ENCODE results near the gene TFF2.

TFF2 gene

DNA sequence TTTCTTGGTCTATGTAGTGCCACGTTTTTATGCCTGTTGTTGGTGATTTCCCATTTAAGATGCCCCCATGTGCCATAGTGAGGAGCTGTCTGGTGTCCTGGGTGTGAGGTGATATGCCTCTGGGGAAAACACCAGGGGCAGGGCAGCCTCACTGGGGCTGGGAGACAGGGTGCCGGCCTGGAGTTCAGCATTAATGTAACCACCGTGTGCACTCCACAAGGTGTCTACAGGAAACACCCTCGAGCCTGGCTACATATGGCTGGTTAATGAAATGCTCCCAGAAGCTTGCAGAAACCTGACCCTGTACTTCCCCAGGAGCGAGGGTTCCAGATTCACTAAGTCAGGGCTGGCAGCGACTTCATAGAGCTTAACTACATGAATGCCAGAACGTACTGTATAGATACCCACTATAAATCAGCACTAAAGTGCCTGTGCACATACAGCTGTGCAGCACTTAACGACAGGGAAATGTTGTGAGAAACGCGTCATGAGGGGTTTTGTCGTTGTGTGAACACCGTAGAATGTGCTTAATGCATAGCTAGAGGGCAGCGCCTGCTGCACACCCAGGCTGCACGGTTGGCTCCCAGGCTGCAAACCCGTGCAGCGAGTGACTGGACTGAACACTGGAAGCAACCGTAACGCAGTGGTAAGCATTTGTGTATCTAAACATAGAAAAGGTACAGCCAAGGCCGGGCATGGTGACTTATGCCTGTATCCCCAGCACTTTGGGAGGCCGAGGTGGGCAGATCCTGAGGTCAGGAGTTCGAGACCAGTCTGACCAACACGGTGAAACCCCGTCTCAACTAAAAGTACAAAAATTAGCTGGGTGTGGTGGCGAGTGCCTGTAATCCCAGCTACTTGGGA lies 10.4 kb downstream of the TFF2 start:
- Histone ChIP-seq H3K27me3 (replicated peaks; ENCODE audit: control insufficient read depth, insufficient read depth, low read length, poor library complexity, severe bottlenecking) (no peaks in the 10 kb centered on the region), H3K9me3 (ENCODE audit: control insufficient read depth, low read length) (no peaks in the 10 kb centered on the region), H3K36me3 (ENCODE audit: control insufficient read depth, insufficient read depth, low read length) (no peaks in the 10 kb centered on the region), H3K27ac (ENCODE audit: insufficient read depth, low read length, poor library complexity, severe bottlenecking) (no peak overlapping the region), H3K4me1 (ENCODE audit: control insufficient read depth, insufficient read depth, low read length, poor library complexity, severe bottlenecking) (peaks cover 6% of the 10 kb centered on the region), H3K4me3 (ENCODE audit: insufficient read depth, low read depth, low read length, poor library complexity, severe bottlenecking) (no peak overlapping the region)
- no peak for DNase-seq

DNA sequence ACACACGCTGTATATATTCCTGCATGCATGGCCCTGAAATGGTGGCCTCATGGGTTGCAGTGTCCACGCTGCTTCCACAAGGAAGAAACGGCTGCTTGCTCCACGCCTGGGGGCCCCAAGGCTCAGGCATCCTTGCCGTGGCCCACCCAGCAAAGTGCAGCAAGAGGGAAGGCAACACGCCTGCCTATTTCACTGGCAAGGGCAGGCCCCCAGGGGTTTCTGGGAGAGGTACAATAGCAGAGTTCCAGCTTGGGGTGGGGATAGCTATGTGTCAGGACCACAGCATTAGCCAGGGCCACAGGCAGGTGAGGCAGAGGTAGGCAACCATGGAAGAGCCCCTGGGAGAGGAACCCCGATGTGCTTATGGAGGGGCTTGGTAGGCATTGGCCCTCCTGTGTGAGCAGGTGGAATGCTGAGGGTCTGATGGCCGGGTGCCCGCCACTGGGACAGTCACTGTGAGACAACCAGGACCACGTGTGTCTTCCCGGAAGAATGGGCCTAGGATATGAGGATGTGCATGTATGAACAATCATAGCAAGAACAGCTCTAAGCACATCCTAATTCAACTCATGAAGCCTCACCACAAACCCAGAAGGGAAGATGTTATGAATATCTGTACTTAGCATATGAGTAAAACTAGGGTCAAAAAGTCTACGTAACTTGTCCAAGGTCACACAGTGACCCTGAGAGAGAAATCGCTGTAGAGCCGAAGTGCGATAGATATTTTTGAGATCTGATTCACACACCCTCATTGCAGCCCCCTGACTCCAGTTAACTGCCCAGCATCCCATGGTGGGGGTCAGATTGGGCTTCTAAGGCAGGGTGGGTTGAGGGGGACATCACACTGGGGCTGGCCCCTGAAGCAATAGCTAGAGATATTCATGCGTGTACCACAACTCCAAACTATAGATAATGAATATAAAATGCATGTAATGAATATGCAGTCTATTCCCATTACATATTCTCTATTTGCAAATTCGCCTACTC lies 11.8 kb downstream of the TFF2 start:
- no peak overlapping the region for H3K4me3 ChIP-seq (ENCODE audit: insufficient read depth, low read depth, low read length, poor library complexity, severe bottlenecking)
- no peaks in the 10 kb centered on the region for H3K27me3 ChIP-seq (replicated peaks; ENCODE audit: control insufficient read depth, insufficient read depth, low read length, poor library complexity, severe bottlenecking)
- H3K36me3 ChIP-seq (ENCODE audit: control insufficient read depth, insufficient read depth, low read length): no peaks in the 10 kb centered on the region
- H3K9me3 ChIP-seq (ENCODE audit: control insufficient read depth, low read length): no peaks in the 10 kb centered on the region
- no peak overlapping the region for H3K27ac ChIP-seq (ENCODE audit: insufficient read depth, low read length, poor library complexity, severe bottlenecking)
- no peak for DNase-seq
- peaks cover 6% of the 10 kb centered on the region for H3K4me1 ChIP-seq (ENCODE audit: control insufficient read depth, insufficient read depth, low read length, poor library complexity, severe bottlenecking)

DNA sequence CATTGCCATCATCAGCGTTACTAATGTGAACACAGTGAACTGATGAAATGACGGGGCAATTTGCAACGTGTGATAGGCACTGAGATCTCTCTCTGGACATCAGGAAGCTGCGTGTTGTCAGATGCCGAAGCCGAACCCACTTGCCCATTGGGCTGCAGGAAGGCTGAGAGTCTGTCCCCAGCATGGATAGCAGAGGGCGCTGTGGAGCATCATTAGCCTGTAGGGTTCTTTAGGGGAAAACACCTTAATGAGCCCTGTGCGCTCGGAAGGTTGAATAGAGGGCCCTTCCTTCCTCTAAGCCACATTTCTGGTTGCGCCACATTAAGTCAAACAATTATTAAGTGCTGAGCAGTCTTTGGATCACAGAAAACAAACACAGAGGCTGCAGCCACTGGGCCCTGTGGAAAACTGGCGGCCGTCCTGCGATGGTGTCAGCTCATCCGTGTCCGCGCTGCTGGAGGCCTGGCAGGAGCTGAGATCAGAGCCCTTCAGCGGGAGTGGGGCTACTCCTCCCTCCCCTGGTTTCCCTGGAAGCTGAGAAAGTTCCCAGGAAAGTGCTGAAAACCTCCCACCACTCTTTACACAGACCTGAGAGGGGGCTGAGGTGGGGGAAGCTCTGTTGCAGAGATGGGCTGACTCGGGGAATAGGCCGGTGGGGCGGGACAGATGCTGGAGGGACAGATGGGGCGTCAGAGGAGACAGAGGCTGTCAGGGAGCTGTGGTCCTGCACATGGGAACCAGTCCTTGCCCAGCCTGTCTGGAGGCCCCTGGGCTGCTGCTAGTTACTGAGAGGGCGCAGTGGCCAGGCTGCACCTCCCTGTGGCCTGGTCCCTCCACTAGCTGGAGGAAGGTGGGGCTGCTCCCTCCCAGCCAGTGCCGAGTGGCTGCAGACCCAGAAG lies 12.7 kb downstream of the TFF2 start:
- no peak overlapping the region for H3K27ac ChIP-seq (ENCODE audit: insufficient read depth, low read length, poor library complexity, severe bottlenecking)
- H3K36me3 ChIP-seq (ENCODE audit: control insufficient read depth, insufficient read depth, low read length): no peaks in the 10 kb centered on the region
- H3K9me3 ChIP-seq (ENCODE audit: control insufficient read depth, low read length): no peaks in the 10 kb centered on the region
- H3K4me3 ChIP-seq (ENCODE audit: insufficient read depth, low read depth, low read length, poor library complexity, severe bottlenecking): no peak overlapping the region
- H3K4me1 ChIP-seq (ENCODE audit: control insufficient read depth, insufficient read depth, low read length, poor library complexity, severe bottlenecking): peaks cover 6% of the 10 kb centered on the region
- no peaks in the 10 kb centered on the region for H3K27me3 ChIP-seq (replicated peaks; ENCODE audit: control insufficient read depth, insufficient read depth, low read length, poor library complexity, severe bottlenecking)
- DNase-seq: peak; percentile 58 to 73 (median 70)

DNA sequence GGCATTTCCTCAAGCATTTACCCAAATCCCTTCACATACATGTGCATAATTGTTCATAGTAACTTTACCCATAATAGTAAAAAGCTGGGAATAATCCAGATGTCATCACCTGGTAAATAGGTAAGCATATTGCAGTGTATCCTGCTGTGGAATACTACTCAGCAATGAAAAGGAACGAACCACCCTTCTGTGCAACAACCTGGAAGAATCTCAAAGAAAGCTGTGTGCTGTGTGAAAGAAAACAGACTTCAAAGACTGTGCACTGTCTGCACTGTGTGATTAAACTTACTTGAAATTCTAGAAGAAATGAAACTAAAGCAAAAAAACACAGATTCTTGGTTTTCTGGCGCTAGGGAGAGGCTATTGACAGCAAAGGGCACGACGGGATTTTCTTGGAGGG lies 13.5 kb downstream of the TFF2 start:
- Histone ChIP-seq H3K36me3 (ENCODE audit: control insufficient read depth, insufficient read depth, low read length) (no peaks in the 10 kb centered on the region), H3K27ac (ENCODE audit: insufficient read depth, low read length, poor library complexity, severe bottlenecking) (no peak overlapping the region), H3K9me3 (ENCODE audit: control insufficient read depth, low read length) (no peaks in the 10 kb centered on the region), H3K4me3 (ENCODE audit: insufficient read depth, low read depth, low read length, poor library complexity, severe bottlenecking) (no peak overlapping the region), H3K4me1 (ENCODE audit: control insufficient read depth, insufficient read depth, low read length, poor library complexity, severe bottlenecking) (peaks cover 6% of the 10 kb centered on the region), H3K27me3 (replicated peaks; ENCODE audit: control insufficient read depth, insufficient read depth, low read length, poor library complexity, severe bottlenecking) (no peaks in the 10 kb centered on the region)
- DNase-seq: no peak

DNA sequence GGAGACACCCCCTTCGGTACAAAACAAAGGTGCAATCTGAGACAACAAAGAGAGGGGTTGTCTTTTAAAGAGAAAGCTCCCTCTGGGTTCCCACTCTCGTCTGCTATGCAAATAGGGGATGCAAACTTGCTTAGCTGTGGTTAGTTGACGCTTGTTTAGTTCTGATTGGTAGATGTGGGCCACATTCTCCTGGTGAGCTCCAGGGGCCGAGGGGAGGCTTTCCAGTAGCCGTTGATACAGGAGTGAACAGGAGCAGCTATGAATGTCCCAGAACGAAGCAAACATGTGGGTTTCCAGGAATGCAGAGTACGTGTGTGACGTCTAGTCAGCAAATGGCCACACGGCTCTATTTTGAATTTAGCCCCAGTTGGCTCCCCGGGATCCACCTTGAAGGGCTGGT lies 14.7 kb downstream of the TFF2 start:
- DNase-seq: no peak
- Histone ChIP-seq H3K36me3 (ENCODE audit: control insufficient read depth, insufficient read depth, low read length) (no peaks in the 10 kb centered on the region), H3K9me3 (ENCODE audit: control insufficient read depth, low read length) (peaks cover 5% of the 10 kb centered on the region), H3K4me1 (ENCODE audit: control insufficient read depth, insufficient read depth, low read length, poor library complexity, severe bottlenecking) (peaks cover 6% of the 10 kb centered on the region), H3K27ac (ENCODE audit: insufficient read depth, low read length, poor library complexity, severe bottlenecking) (no peak overlapping the region), H3K4me3 (ENCODE audit: insufficient read depth, low read depth, low read length, poor library complexity, severe bottlenecking) (no peak overlapping the region), H3K27me3 (replicated peaks; ENCODE audit: control insufficient read depth, insufficient read depth, low read length, poor library complexity, severe bottlenecking) (no peaks in the 10 kb centered on the region)

DNA sequence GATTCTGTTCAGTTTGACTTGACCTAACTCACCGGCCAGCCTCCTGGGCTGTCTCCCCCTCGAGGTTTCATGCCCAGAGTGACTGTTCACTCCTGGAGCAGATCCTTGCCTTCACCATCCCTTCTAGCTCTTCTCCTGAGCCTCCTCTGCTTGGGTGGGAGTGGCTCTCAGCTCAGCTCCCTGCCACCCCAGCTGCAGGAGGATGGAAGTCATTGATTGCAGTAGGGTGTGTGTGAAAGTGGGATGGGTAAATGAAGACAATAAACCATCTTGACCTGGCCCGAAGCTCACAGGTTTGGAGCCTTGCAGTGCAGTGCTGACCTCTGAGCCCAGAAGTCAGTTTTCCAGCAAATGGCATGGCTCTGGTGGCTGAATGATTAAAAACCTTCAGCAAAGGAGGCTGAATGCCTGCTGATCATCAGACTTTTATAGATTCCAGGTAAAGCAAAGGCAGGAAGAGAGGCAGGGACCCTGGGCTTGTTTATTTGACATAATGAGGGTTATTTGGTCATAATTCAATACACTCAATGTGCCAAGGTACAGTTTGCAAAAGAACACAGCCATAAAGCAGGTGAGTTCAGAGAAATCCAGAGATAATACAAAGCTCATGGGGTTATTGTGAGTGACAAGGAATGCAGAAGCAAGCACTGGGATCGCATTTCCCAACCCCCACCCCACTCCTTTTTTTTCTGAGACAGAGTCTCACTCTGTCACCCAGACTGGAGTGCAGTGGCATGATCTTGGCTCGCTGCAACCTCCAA lies 18.1 kb downstream of the TFF2 start:
- Histone ChIP-seq H3K27ac (ENCODE audit: insufficient read depth, low read length, poor library complexity, severe bottlenecking) (no peak overlapping the region), H3K36me3 (ENCODE audit: control insufficient read depth, insufficient read depth, low read length) (no peaks in the 10 kb centered on the region), H3K4me3 (ENCODE audit: insufficient read depth, low read depth, low read length, poor library complexity, severe bottlenecking) (no peak overlapping the region), H3K9me3 (ENCODE audit: control insufficient read depth, low read length) (peaks cover 5% of the 10 kb centered on the region), H3K4me1 (ENCODE audit: control insufficient read depth, insufficient read depth, low read length, poor library complexity, severe bottlenecking) (no peaks in the 10 kb centered on the region), H3K27me3 (replicated peaks; ENCODE audit: control insufficient read depth, insufficient read depth, low read length, poor library complexity, severe bottlenecking) (no peaks in the 10 kb centered on the region)
- DNase-seq: no peak

DNA sequence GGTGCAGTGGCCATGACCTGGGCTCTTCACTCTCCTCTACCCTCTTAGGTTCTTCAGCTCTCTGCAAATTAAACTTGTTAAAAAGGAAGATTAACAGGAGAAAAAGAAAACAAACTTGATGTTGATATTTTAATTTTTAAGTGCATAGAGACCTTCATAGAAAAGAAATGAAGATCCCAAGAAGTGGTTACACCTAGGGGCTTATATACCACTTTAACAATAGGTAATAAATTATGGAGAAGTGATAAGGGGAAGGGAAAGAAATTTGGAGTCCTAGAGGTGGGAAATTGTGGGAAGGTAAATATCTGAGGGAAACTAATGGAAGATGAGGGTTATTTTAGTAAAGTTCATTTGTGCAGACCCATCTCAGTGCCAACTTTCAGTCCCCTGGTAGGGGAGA lies 19.1 kb downstream of the TFF2 start:
- H3K9me3 ChIP-seq (ENCODE audit: control insufficient read depth, low read length): peaks cover 5% of the 10 kb centered on the region
- H3K4me3 ChIP-seq (ENCODE audit: insufficient read depth, low read depth, low read length, poor library complexity, severe bottlenecking): no peak overlapping the region
- DNase-seq: no peak
- no peak overlapping the region for H3K27ac ChIP-seq (ENCODE audit: insufficient read depth, low read length, poor library complexity, severe bottlenecking)
- no peaks in the 10 kb centered on the region for H3K36me3 ChIP-seq (ENCODE audit: control insufficient read depth, insufficient read depth, low read length)
- no peaks in the 10 kb centered on the region for H3K27me3 ChIP-seq (replicated peaks; ENCODE audit: control insufficient read depth, insufficient read depth, low read length, poor library complexity, severe bottlenecking)
- H3K4me1 ChIP-seq (ENCODE audit: control insufficient read depth, insufficient read depth, low read length, poor library complexity, severe bottlenecking): no peaks in the 10 kb centered on the region

DNA sequence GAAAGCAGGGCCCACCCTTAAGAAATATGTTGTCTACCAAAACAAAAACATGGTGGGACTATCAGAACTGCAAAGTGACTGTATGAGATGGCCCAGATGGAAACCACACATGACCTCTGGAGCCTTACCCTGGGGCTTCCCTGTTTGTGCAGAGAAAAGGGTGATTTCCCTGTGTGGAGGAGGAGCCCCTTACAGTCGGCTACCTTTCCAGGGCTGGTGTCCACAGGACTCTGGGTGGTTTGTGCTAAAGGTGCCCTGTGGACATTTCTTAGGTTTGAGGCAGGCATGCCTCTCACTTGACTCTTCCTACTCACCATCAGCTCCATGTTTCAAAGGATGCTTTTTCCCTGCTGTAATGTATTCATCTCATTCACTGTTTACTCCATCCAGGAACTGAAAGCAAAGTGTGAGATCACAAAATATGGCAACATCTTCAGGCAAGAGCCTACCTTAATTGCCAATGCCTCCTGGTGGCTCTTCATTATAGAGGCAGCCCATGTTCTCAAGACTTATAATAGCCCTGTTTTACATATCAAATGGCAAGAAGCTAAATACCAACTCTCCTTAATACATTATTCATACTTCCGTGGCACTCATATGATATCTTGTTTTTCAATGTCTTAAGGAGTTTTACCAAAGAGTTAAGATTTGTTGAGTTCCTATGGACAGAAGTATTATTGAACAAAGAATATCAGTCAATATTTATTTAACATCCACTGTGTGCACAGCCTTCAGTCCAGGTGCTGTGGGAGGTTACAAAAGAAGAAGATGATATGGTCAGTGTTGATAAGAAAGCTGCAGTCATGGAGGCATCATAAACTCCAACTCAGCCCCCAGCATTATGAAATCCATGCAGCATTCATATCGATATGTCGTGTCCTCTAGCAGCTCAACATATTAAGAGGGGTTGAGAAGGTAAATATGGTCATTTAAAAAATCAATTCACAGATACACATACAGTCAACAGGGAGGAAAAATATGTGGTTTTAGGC lies 20.1 kb downstream of the TFF2 start:
- DNase-seq: no peak
- Histone ChIP-seq H3K27ac (ENCODE audit: insufficient read depth, low read length, poor library complexity, severe bottlenecking) (no peak overlapping the region), H3K9me3 (ENCODE audit: control insufficient read depth, low read length) (peaks cover 5% of the 10 kb centered on the region)

More for the DNA sequence above, 20.1 kb downstream of the TFF2 start:
- no peaks in the 10 kb centered on the region for H3K4me1 ChIP-seq (ENCODE audit: control insufficient read depth, insufficient read depth, low read length, poor library complexity, severe bottlenecking)
- no peaks in the 10 kb centered on the region for H3K36me3 ChIP-seq (ENCODE audit: control insufficient read depth, insufficient read depth, low read length)
- H3K4me3 ChIP-seq (ENCODE audit: insufficient read depth, low read depth, low read length, poor library complexity, severe bottlenecking): no peak overlapping the region
- H3K27me3 ChIP-seq (replicated peaks; ENCODE audit: control insufficient read depth, insufficient read depth, low read length, poor library complexity, severe bottlenecking): no peaks in the 10 kb centered on the region
